OCI-LY1 (cell line): Measurements from ENCODE around the gene CRADD.

Experiments used
- H2AFZ ChIP-seq: fragments of 200-600 bp; sonication (generic), shearing (Covaris generic); 2 replicates; pipeline ENCODE4 v1.6.0; 2014; ENCODE audit warnings: antibody characterized with exemption, mild to moderate bottlenecking, low read length
- H3F3A ChIP-seq: fragments of 200-600 bp; sonication (generic), shearing (Covaris generic); 2 replicates; pipeline ENCODE4 v1.6.0; 2014; ENCODE audit warnings: mild to moderate bottlenecking, antibody characterized with exemption, low read length, moderate library complexity; ENCODE audit not compliant: insufficient read depth
- H3K27ac ChIP-seq: fragments of 200-600 bp; sonication (generic); 2 replicates; pipeline ENCODE4 v1.5.1; 2014; ENCODE audit warnings: low read length, mixed run types, mild to moderate bottlenecking, low read depth; ENCODE audit not compliant: poor library complexity, severe bottlenecking
- H3K27me3 ChIP-seq: fragments of 200-600 bp; sonication (generic); 2 replicates; pipeline ENCODE4 v1.6.0; 2014; ENCODE audit warnings: antibody characterized with exemption, mild to moderate bottlenecking, low read length, moderate library complexity; ENCODE audit not compliant: insufficient read depth
- H3K36me3 ChIP-seq: fragments of 200-600 bp; sonication (generic); 2 replicates; pipeline ENCODE4 v1.6.1; 2014; ENCODE audit warnings: mild to moderate bottlenecking, antibody characterized with exemption, low read length, moderate library complexity, mixed read lengths; ENCODE audit not compliant: insufficient read depth
- H3K4me1 ChIP-seq: fragments of 200-600 bp; sonication (generic); 2 replicates; pipeline ENCODE4 v1.5.1; 2014; ENCODE audit warnings: mild to moderate bottlenecking, low read length, moderate library complexity; ENCODE audit not compliant: insufficient read depth, severe bottlenecking
- H3K4me2 ChIP-seq: fragments of 200-600 bp; sonication (generic), shearing (Covaris generic); 2 replicates; pipeline ENCODE4 v1.6.1; 2014; ENCODE audit warnings: low read length
- H3K4me3 ChIP-seq: fragments of 200-600 bp; sonication (generic); 2 replicates; pipeline ENCODE4 v1.5.1; 2014; ENCODE audit warnings: low read length, low read depth, mild to moderate bottlenecking, mixed read lengths; ENCODE audit not compliant: poor library complexity, severe bottlenecking
- H3K79me2 ChIP-seq: fragments of 200-600 bp; shearing (Covaris generic); 2 replicates; pipeline ENCODE4 v1.6.1; 2016; ENCODE audit warnings: mixed run types, low read length, mixed read lengths; ENCODE audit not compliant: insufficient read depth
- H3K9ac ChIP-seq: fragments of 200-600 bp; sonication (generic), shearing (Covaris generic); 2 replicates; pipeline ENCODE4 v1.6.1; 2014; ENCODE audit warnings: mild to moderate bottlenecking, low read length, mixed read lengths
- H3K9me2 ChIP-seq: fragments of 200-600 bp; sonication (generic), shearing (Covaris generic); 2 replicates; pipeline ENCODE4 v1.6.1; 2014; ENCODE audit warnings: low read depth, mild to moderate bottlenecking, low read length, mixed read lengths
- H3K9me3 ChIP-seq: fragments of 200-600 bp; shearing (Covaris generic); 2 replicates; pipeline ENCODE4 v1.6.1; 2014; ENCODE audit warnings: low read length, mixed read lengths
- H4K20me1 ChIP-seq: fragments of 200-600 bp; sonication (generic), shearing (Covaris generic); 2 replicates; pipeline ENCODE4 v1.6.0; 2016; ENCODE audit warnings: mild to moderate bottlenecking, low read length; ENCODE audit not compliant: insufficient read depth
- EZH2 ChIP-seq: fragments of 200-600 bp; sonication (generic), shearing (Covaris generic); IDR thresholded peaks from 2 replicates; pipeline ENCODE4 v1.8.0; 2017; ENCODE audit warnings: borderline replicate concordance, mixed run types, mild to moderate bottlenecking, antibody characterized with exemption, low read length, moderate library complexity, mixed read lengths
- TF ChIP-seq, protein P1 (sequence below): fragments of 200-600 bp; sonication (generic), shearing (Covaris generic); IDR thresholded peaks from 2 replicates; pipeline ENCODE4 v1.5.1; 2017; ENCODE audit warnings: mild to moderate bottlenecking, antibody characterized with exemption, low read length, moderate library complexity, mixed read lengths

CRADD gene

DNA sequence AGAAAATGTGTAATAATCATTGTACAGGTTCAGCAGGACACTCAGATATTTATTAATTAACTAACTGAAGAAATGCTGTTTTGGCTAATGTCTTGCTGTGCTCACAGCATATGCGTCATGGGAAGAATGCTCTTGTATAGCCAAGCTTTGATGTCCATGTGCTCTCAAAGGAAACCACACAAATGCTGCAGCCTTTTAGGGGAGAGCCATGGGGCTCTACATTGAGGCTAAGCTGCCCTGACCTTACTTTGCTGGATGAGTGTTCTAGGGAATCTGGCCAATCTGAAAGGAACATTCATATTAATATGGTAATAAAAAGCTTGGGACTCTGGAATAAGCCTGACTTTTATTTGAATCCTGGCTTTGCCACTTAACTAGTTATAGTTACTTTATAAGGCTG is 9.5 kb upstream of the CRADD start:
- Histone ChIP-seq H4K20me1 (no peaks in the 10 kb centered on the region), H3K79me2 (no peaks in the 10 kb centered on the region), H3K4me3 (no peak overlapping the region), H3K9me3 (no peaks in the 10 kb centered on the region; the same call in 1 of the 2 replicates), H3F3A (no peaks in the 10 kb centered on the region), H3K9me2 (no peaks in the 10 kb centered on the region), H3K27ac (no peak overlapping the region), H3K36me3 (no peaks in the 10 kb centered on the region; the same call in 1 of the 2 replicates), H3K4me2 (no peak overlapping the region), H2AFZ (no peak overlapping the region), H3K4me1 (no peaks in the 10 kb centered on the region), H3K27me3 (peaks cover 8% of the 10 kb centered on the region; the same call in 1 of the 2 replicates), H3K9ac (no peak overlapping the region)
- TF ChIP-seq, protein P1, sequence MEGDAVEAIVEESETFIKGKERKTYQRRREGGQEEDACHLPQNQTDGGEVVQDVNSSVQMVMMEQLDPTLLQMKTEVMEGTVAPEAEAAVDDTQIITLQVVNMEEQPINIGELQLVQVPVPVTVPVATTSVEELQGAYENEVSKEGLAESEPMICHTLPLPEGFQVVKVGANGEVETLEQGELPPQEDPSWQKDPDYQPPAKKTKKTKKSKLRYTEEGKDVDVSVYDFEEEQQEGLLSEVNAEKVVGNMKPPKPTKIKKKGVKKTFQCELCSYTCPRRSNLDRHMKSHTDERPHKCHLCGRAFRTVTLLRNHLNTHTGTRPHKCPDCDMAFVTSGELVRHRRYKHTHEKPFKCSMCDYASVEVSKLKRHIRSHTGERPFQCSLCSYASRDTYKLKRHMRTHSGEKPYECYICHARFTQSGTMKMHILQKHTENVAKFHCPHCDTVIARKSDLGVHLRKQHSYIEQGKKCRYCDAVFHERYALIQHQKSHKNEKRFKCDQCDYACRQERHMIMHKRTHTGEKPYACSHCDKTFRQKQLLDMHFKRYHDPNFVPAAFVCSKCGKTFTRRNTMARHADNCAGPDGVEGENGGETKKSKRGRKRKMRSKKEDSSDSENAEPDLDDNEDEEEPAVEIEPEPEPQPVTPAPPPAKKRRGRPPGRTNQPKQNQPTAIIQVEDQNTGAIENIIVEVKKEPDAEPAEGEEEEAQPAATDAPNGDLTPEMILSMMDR: no peak
- no peak for TF ChIP-seq EZH2

DNA sequence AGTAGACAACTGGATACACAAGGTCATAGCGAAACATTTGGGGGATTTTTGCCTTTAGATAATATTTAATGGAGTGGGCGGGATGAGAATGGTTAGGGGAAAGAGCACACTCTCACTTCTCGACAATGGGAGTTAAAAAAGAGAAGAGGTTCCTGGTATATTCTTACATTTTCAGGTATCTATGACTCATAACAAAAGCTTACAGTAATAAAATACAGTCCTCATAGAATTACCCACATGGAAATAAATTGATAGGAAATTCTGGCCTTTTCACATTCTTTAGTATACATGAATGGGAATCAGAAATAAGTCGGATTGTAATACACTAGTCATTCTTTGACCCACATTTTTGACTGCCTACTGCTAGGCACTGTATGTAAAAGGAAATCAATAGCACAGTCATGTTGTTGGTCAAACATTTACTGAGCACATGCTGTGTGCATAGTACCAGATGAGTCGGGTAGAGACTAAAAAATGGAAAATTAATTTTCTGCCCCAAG is 8.2 kb upstream of the CRADD start:
- TF ChIP-seq, protein P1: no peak
- no peak for TF ChIP-seq EZH2

DNA sequence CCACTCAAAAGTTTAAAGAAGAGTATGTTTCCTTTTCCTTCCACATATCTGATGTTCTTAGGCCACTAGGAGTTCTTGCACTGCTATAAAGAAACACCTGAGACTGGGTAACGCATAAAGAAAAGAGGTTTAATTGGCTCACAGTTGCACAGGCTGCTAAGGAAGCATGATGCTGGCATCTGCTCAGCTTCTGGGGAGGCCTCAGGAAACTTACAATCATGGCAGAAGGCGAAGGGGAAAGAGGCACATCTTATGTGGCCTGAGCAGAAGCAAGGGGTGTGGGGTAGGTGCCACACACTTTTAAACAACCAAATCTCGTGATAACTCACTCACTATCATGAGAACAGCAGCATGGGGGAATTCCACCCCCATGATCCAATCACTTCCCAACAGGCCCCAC is 7.7 kb upstream of the CRADD start:
- TF ChIP-seq EZH2: no peak
- TF ChIP-seq, protein P1: no peak
- Histone ChIP-seq H4K20me1 (no peaks in the 10 kb centered on the region), H3K9me2 (no peaks in the 10 kb centered on the region), H2AFZ (no peak overlapping the region), H3F3A (no peaks in the 10 kb centered on the region), H3K4me1 (no peaks in the 10 kb centered on the region), H3K4me2 (no peak overlapping the region), H3K4me3 (no peak overlapping the region), H3K27ac (no peak overlapping the region), H3K27me3 (no peaks in the 10 kb centered on the region), H3K9ac (no peak overlapping the region), H3K79me2 (no peaks in the 10 kb centered on the region), H3K9me3 (no peaks in the 10 kb centered on the region; the same call in 1 of the 2 replicates), H3K36me3 (no peaks in the 10 kb centered on the region; the same call in 1 of the 2 replicates)

More for the DNA sequence above, 8.2 kb upstream of the CRADD start:
- no peaks in the 10 kb centered on the region for H3K79me2 ChIP-seq
- H3K4me3 ChIP-seq: no peak overlapping the region
- no peaks in the 10 kb centered on the region for H3K4me1 ChIP-seq
- no peaks in the 10 kb centered on the region for H4K20me1 ChIP-seq
- H3K27me3 ChIP-seq: no peaks in the 10 kb centered on the region
- H3K4me2 ChIP-seq: no peak overlapping the region
- no peaks in the 10 kb centered on the region; the same call in 1 of the 2 replicates for H3K9me3 ChIP-seq
- H3K27ac ChIP-seq: no peak overlapping the region
- H3K9ac ChIP-seq: no peak overlapping the region
- no peaks in the 10 kb centered on the region for H3K9me2 ChIP-seq
- H3F3A ChIP-seq: no peaks in the 10 kb centered on the region
- no peaks in the 10 kb centered on the region; the same call in 1 of the 2 replicates for H3K36me3 ChIP-seq
- H2AFZ ChIP-seq: no peak overlapping the region
